A673 (cell line): ENCODE measurements around the gene VPS16.

Experiments
- CTCF ChIP-seq: fragments of 300-800, 200-600 bp; sonication (generic); conservative IDR thresholded peaks from 2 replicates; pipeline ENCODE4 v1.5.1; 2017; ENCODE audit warnings: low read depth, mild to moderate bottlenecking, antibody characterized with exemption, low read length, moderate library complexity, mixed read lengths
- EZH2 ChIP-seq: fragments of 200-600 bp; sonication (generic); IDR thresholded peaks from 2 replicates; pipeline ENCODE4 v1.6.1; 2017; ENCODE audit warnings: borderline replicate concordance, low read depth, mild to moderate bottlenecking, mixed read lengths, antibody characterized with exemption, low read length; ENCODE audit not compliant: poor library complexity, severe bottlenecking

- TF ChIP-seq CTCF (no peak), EZH2 (no peak)
These were observed 25.7 kb downstream of the VPS16 start for GRCh38 chr20:2866236-2866635.
